K562 (cell line): ENCODE measurements around the gene MAP2. TPM values are rescaled to one million over a fixed set of nuclear protein-coding genes. Genes with fewer than 3 reads are reported as not detected.

Experiments
- ATAC-seq: fragments of 200-7000 bp; cut with Tn5 transposase; 3 replicates; pipeline ENCODE4 v1.9.1; 2020; ENCODE audit warnings: moderate library complexity
- BruUV-seq: library from RNA; stranded (reverse); fragments of 400-500 nt; replicated peaks from 2 replicates; lab custom pipeline; 2021; lab: Mats Ljungman, UMichigan
- CTCF ChIA-PET: fragments of 300-600 bp; formaldehyde crosslinking; extraction: SDS; loops from one replicate; lab custom pipeline; 2021; ENCODE audit warnings: low intra/inter-chr PET ratio; lab: Yijun Ruan, JAX
- POLR2A ChIA-PET: fragments of 300-600, 350-650 bp; sonication (Branson Sonifier 250); formaldehyde crosslinking; extraction: SDS; loops from one replicate; lab custom pipeline; 2021; ENCODE audit warnings: antibody characterized with exemption, inconsistent platforms; lab: Yijun Ruan, JAX
- DNase-seq, 4 experiments: peaks; one replicate each; pipeline versions ENCODE4 v3.0.0 to v3.0.0-alpha.2; 2011 to 2018; ENCODE audit warnings: low spot score in 3 of 4, mixed read lengths in 3 of 4; ENCODE audit errors: extremely low read depth in 1 of 4
- FAIRE-seq: peaks from 2 replicates; lab custom pipeline; 2011; peaks lifted over from hg19 to GRCh38; lab: Jason Lieb, UNC
- H2AFZ ChIP-seq: 2 replicates; pipeline ENCODE4 v1.6.0; 2011; ENCODE audit warnings: low read depth, low read length, control low read depth, inconsistent platforms
- H3K27ac ChIP-seq: fragments of 200-600 bp; 3 replicates; pipeline ENCODE4 v1.8.0; 2011; ENCODE audit warnings: low read depth, mild to moderate bottlenecking, control low read depth, inconsistent platforms, low read length, moderate library complexity, mixed read lengths; ENCODE audit errors: extremely low read depth
- H3K27me3 ChIP-seq, 2 experiments: fragments of 300-600 bp in 1 of 2; 2 replicates in 1 of 2; 3 replicates in 1 of 2; pipeline versions ENCODE4 v1.6.0 to v1.8.0; 2011; ENCODE audit warnings: inconsistent platforms in 2 of 2, low read length in 2 of 2, mild to moderate bottlenecking in 1 of 2, mixed read lengths in 1 of 2, moderate library complexity in 1 of 2; ENCODE audit not compliant: control insufficient read depth in 2 of 2, insufficient read depth in 2 of 2
- H3K36me3 ChIP-seq: fragments of 300-600 bp; 3 replicates; pipeline ENCODE4 v1.8.0; 2011; ENCODE audit warnings: mild to moderate bottlenecking, low read length, inconsistent platforms; ENCODE audit not compliant: control insufficient read depth, insufficient read depth
- H3K4me1 ChIP-seq, 2 experiments: fragments of 200-600 bp in 1 of 2; replicated peaks in 1 of 2; 2 replicates in 1 of 2; 3 replicates in 1 of 2; pipeline versions ENCODE4 v1.5.1 to v1.8.0; 2011; ENCODE audit warnings: inconsistent platforms in 2 of 2, low read length in 2 of 2, mild to moderate bottlenecking in 1 of 2, mixed read lengths in 1 of 2, moderate library complexity in 1 of 2; ENCODE audit not compliant: control insufficient read depth in 2 of 2, insufficient read depth in 2 of 2
- H3K4me2 ChIP-seq: 2 replicates; pipeline ENCODE4 v1.6.1; 2011; ENCODE audit warnings: low read length, control low read depth, inconsistent platforms, mixed read lengths; ENCODE audit not compliant: insufficient read depth
- H3K4me3 ChIP-seq: fragments of 200-600 bp; sonication (generic), shearing (Covaris generic); 2 replicates; pipeline ENCODE4 v1.5.1; 2016; ENCODE audit warnings: control low read depth, inconsistent platforms
- H3K79me2 ChIP-seq: fragments of 200-600 bp; 3 replicates; pipeline ENCODE4 v1.8.0; 2011; ENCODE audit warnings: low read length, inconsistent platforms; ENCODE audit not compliant: control insufficient read depth, insufficient read depth
- H3K9ac ChIP-seq, 2 experiments: 2 replicates each; pipeline versions ENCODE4 v1.6.0 to v1.6.1; 2011; ENCODE audit warnings: low read depth in 2 of 2, low read length in 2 of 2, control low read depth in 1 of 2, inconsistent platforms in 1 of 2, mild to moderate bottlenecking in 1 of 2, mixed read lengths in 1 of 2; ENCODE audit not compliant: insufficient read depth in 1 of 2
- H3K9me1 ChIP-seq: one replicate; pipeline ENCODE4 v1.6.0; 2011; ENCODE audit warnings: inconsistent platforms, mild to moderate bottlenecking, low read length, moderate library complexity; ENCODE audit not compliant: control insufficient read depth, insufficient read depth
- H3K9me3 ChIP-seq: replicated peaks from 2 replicates; pipeline ENCODE4 v1.5.1; 2011; ENCODE audit warnings: low read depth, low read length, inconsistent platforms; ENCODE audit not compliant: control insufficient read depth, insufficient read depth
- H4K20me1 ChIP-seq: replicated peaks from 2 replicates; pipeline ENCODE4 v1.6.1; 2011; ENCODE audit warnings: low read length, inconsistent platforms, mixed read lengths; ENCODE audit not compliant: control insufficient read depth, insufficient read depth
- DMBX1 ChIP-seq: fragments of 250-450 bp; sonication (Bioruptor Pico); IDR thresholded peaks from 2 replicates; pipeline ENCODE4 v1.8.0; 2022; ENCODE audit warnings: inconsistent platforms, mild to moderate bottlenecking, moderate library complexity, borderline replicate concordance
- HNRNPK ChIP-seq: fragments of 200-400 bp; formaldehyde crosslinking; IDR thresholded peaks from one replicate; pipeline ENCODE4 v1.6.1; 2018; ENCODE audit warnings: mild to moderate bottlenecking, low read depth, low read length; ENCODE audit not compliant: poor library complexity, severe bottlenecking
- JUN ChIP-seq, 2 experiments: sonication (generic) in 1 of 2; formaldehyde crosslinking in 1 of 2; IDR thresholded peaks; 2 replicates each; pipeline versions ENCODE4 v1.6.1 to v1.8.0; 2012 to 2022; ENCODE audit warnings: borderline replicate concordance in 2 of 2, mild to moderate bottlenecking in 2 of 2, improper control_type of control experiment in 1 of 2, low read depth in 1 of 2, low read length in 1 of 2, missing genetic modification reagents in 1 of 2
- ZNF584 ChIP-seq: fragments of 200-800 bp; sonication (Bioruptor generic); IDR thresholded peaks from 2 replicates; pipeline ENCODE4 v1.6.1; 2016; ENCODE audit warnings: low read depth, mild to moderate bottlenecking, missing genetic modification characterization, missing compliant biosample characterization
- WGBS: fragments of 100-300 bp; shearing (Covaris generic); methylation state at CpG from one replicate; pipeline ENCODE4 v1.1.6; 2016; ENCODE audit warnings: low coverage, mixed read lengths; ENCODE audit not compliant: insufficient coverage; ENCODE audit errors: missing lambda C conversion rate; 5-methylcytosine and 5-hydroxymethylcytosine counted together
- in situ Hi-C: fragments of 300-500 bp; cut with MboI; formaldehyde crosslinking; loops from 4 replicates; pipeline ENCODE4 v1.15.0; 2018; ENCODE audit warnings: inconsistent platforms, mixed read lengths
- intact Hi-C: fragments of 100-400 bp; cut with micrococcal nuclease; formaldehyde crosslinking; loops from 2 replicates; pipeline ENCODE4 v1.14.2; 2022
- polyA plus RNA-seq, 8 experiments: library from polyadenylated mRNA; depleted of rRNA in 4 of 8; stranded (reverse) in 5 of 8; unstranded in 3 of 8; fragments of >200 nt; fragmentation: Nextera tagmentation in 2 of 8; fragmentation: Illumina TruSeq in 1 of 8; extraction: Ambion mirVana in 2 of 8; extraction: Trizol in 1 of 8; gene quantifications; 2 replicates each; pipeline versions ENCODE4 v1.2.1 to v1.2.3, GENCODE V29; 2011 to 2014; ENCODE audit warnings: inconsistent platforms in 1 of 8, missing spikeins in 1 of 8
- total RNA-seq, 7 experiments: library from RNA; depleted of rRNA in 6 of 7; stranded (reverse); fragments of >200 nt in 6 of 7; fragmentation: Illumina TruSeq in 2 of 7; extraction: Trizol in 2 of 7; gene quantifications; 2 replicates each; pipeline versions ENCODE4 v1.2.1 to v1.2.3, GENCODE V29; 2011 to 2021; ENCODE audit warnings: low replicate concordance in 1 of 7
- TF ChIP-seq, protein P1 (sequence below): fragments of 450-650 bp; IDR thresholded peaks from 2 replicates; pipeline ENCODE4 v1.7.0; 2016; ENCODE audit warnings: borderline replicate concordance
- TF ChIP-seq, protein P2 (sequence below): fragments of 250-450 bp; sonication (Bioruptor Pico); IDR thresholded peaks from 2 replicates; pipeline ENCODE4 v1.9.0; 2021; ENCODE audit warnings: mild to moderate bottlenecking

Gene MAP2
- total and polyA plus RNA-seq, 9 of the 15 experiments (the other 6 are each of a cell fraction or from before 2014, with no cell fraction given): 0.13 TPM; not detected in 8

DNA sequence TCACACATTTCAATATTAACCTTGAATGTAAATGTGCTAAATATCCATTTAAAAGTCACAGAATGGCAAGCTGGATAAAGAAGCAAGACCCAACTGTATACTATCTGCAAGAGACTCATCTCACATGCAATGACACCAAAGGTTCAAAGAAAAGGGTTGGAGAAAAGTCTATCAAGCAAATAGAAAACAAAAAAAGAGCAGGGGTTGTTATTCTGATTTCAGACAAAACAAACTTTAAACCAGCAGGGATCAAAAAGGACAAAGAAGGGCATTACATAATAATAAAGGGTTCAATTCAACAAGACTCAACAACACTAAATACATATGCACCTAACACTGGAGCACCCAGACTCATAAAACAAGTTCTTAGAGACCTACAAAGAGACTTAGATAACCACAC, 333.3 kb downstream of the MAP2 start (continued):
- no peak for TF ChIP-seq ZNF584 (CRISPR knock-in tag)
- TF ChIP-seq DMBX1: no peak

DNA sequence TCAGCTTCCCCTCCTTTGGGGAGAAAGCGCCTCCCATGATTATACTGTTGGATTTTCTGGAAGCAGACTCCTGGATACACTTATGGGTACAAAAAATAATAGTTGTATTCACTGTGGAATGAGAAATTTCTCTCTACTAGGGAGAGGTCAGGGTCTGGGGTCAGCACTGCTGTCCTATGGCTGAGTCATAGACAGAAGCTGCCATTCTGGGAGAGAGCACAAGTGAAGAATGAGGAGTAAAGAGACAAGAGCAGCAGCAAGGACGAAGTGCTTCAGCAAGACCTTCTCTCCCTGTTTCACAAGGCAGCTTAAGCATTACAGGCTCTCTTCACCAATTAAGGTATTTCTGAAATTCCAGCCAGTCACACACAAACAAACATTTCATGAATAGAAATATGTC, 337.7 kb downstream of the MAP2 start:
- intact Hi-C loops (no loop called here), in situ Hi-C loops (no loop called here)
- no peak for ATAC-seq
- TF ChIP-seq, protein P1, sequence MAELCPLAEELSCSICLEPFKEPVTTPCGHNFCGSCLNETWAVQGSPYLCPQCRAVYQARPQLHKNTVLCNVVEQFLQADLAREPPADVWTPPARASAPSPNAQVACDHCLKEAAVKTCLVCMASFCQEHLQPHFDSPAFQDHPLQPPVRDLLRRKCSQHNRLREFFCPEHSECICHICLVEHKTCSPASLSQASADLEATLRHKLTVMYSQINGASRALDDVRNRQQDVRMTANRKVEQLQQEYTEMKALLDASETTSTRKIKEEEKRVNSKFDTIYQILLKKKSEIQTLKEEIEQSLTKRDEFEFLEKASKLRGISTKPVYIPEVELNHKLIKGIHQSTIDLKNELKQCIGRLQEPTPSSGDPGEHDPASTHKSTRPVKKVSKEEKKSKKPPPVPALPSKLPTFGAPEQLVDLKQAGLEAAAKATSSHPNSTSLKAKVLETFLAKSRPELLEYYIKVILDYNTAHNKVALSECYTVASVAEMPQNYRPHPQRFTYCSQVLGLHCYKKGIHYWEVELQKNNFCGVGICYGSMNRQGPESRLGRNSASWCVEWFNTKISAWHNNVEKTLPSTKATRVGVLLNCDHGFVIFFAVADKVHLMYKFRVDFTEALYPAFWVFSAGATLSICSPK: no peak
- TF ChIP-seq JUN (IDR thresholded peaks at IDR 0.05; ENCODE audit: borderline replicate concordance, low read depth, low read length) (no peak), JUN (CRISPR knock-in tag; IDR thresholded peaks at IDR 0.05; ENCODE audit: borderline replicate concordance) (no peak), HNRNPK (no peak)
- TF ChIP-seq, protein P2, sequence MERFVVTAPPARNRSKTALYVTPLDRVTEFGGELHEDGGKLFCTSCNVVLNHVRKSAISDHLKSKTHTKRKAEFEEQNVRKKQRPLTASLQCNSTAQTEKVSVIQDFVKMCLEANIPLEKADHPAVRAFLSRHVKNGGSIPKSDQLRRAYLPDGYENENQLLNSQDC (CRISPR knock-in tag): no peak
- H4K20me1 ChIP-seq: no peaks in the 10 kb centered on the region
- H3K9ac ChIP-seq: no peak overlapping the region
- no peaks in the 10 kb centered on the region for H3K36me3 ChIP-seq
- H2AFZ ChIP-seq: no peak overlapping the region
- no peak overlapping the region for H3K27ac ChIP-seq
- H3K9me3 ChIP-seq: no peaks in the 10 kb centered on the region
- no TSS peak for BruUV-seq
- H3K79me2 ChIP-seq: no peaks in the 10 kb centered on the region
- no peak for FAIRE-seq
- POLR2A ChIA-PET: no interaction called here
- no peaks in the 10 kb centered on the region for H3K4me1 ChIP-seq
- DNase-seq: no peak
- H3K4me2 ChIP-seq: no peak overlapping the region
- no peaks in the 10 kb centered on the region for H3K27me3 ChIP-seq
- no peak overlapping the region for H3K4me3 ChIP-seq
- no peaks in the 10 kb centered on the region for H3K9me1 ChIP-seq
- 0% methylated on average over 2 of the region's 2 CpGs for WGBS
- CTCF ChIA-PET: no interaction called here
